HG02571 (cell line): ENCODE results near the gene VPS8.

Source experiments
- ATAC-seq: cut with Tn5 transposase; IDR thresholded peaks from one replicate; pipeline ENCODE4 v1.9.1; 2021; ENCODE audit warnings: mild to moderate bottlenecking, moderate library complexity; ENCODE audit not compliant: unreplicated experiment

VPS8 gene

GRCh38 chr3:185082829-185083228 is 270.9 kb downstream of the VPS8 start:
- ATAC-seq = no peak

GRCh38 chr3:185084402-185084801 is 272.4 kb downstream of the VPS8 start:
- no peak for ATAC-seq

GRCh38 chr3:185084901-185085300 is 272.9 kb downstream of the VPS8 start:
- no peak for ATAC-seq

GRCh38 chr3:185087419-185087818 is 275.5 kb downstream of the VPS8 start:
- no peak for ATAC-seq

- ATAC-seq = no peak
Measured at GRCh38 chr3:185089343-185089742, 277.4 kb downstream of the VPS8 start.

- no peak for ATAC-seq
Measured at GRCh38 chr3:185089751-185090150, 277.8 kb downstream of the VPS8 start.

GRCh38 chr3:185090811-185091210 is 278.8 kb downstream of the VPS8 start:
- no peak for ATAC-seq

GRCh38 chr3:185093116-185093515 is 281.1 kb downstream of the VPS8 start:
- ATAC-seq = no peak

GRCh38 chr3:185094697-185095096 is 282.7 kb downstream of the VPS8 start:
- no peak for ATAC-seq
